ENCODE results near the gene IFNA17.

DNA sequence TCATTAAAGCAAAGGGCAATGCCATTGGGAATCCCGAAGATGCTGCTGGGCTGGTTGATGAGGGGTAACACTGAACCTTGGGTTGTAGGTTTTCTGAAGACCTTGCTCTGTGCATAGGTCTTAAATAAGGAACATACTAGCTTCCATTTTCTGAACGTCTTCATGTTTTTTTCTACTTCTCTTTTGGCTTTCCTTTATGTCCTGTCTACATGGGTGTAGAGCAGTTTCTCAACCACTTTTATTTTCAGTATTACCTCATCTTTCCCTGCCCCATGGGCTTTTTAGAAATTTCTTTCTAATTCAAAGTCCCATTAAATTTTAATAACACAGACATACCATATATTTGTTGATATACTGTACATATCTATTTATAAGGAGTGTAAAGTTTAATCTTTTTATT, 11.9 kb upstream of the IFNA17 start, which contains the start of gene IFNA14:
- no peak for TF ChIP-seq FOXA1 (IDR thresholded peaks at IDR 0.05)
- no peak for TF ChIP-seq BHLHE40 (IDR thresholded peaks at IDR 0.05; ENCODE audit: borderline replicate concordance)
- TF ChIP-seq L3MBTL2 (conservative IDR thresholded peaks at IDR 0.05): no peak
- no peak for TF ChIP-seq ELF4 (IDR thresholded peaks at IDR 0.05)
- no peak for TF ChIP-seq SP1 (IDR thresholded peaks at IDR 0.05)
- TF ChIP-seq ZNF384 (IDR thresholded peaks at IDR 0.05): no peak
- TF ChIP-seq CTBP1 (IDR thresholded peaks at IDR 0.05; ENCODE audit: borderline replicate concordance): no peak
- no peak for TF ChIP-seq SUZ12 (IDR thresholded peaks at IDR 0.05)
- no peak for TF ChIP-seq FOXK2 (IDR thresholded peaks at IDR 0.05)
- TF ChIP-seq HDGF (IDR thresholded peaks at IDR 0.05; ENCODE audit: borderline replicate concordance): no peak
- TF ChIP-seq, protein P1, sequence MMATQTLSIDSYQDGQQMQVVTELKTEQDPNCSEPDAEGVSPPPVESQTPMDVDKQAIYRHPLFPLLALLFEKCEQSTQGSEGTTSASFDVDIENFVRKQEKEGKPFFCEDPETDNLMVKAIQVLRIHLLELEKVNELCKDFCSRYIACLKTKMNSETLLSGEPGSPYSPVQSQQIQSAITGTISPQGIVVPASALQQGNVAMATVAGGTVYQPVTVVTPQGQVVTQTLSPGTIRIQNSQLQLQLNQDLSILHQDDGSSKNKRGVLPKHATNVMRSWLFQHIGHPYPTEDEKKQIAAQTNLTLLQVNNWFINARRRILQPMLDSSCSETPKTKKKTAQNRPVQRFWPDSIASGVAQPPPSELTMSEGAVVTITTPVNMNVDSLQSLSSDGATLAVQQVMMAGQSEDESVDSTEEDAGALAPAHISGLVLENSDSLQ (IDR thresholded peaks at IDR 0.05): no peak
- TF ChIP-seq LEF1 (IDR thresholded peaks at IDR 0.05; ENCODE audit: borderline replicate concordance): no peak
- no peak for TF ChIP-seq FOXM1 (IDR thresholded peaks at IDR 0.05; ENCODE audit: borderline replicate concordance)

Data from HEK293T (cell line).